ENCODE measurements around the gene AFF3. TPM values are rescaled to one million over a fixed set of nuclear protein-coding genes. Genes with fewer than 3 reads are reported as not detected.

The AFF3 gene
- total RNA-seq, 1 experiment from 2014 or later: not detected

DNA sequence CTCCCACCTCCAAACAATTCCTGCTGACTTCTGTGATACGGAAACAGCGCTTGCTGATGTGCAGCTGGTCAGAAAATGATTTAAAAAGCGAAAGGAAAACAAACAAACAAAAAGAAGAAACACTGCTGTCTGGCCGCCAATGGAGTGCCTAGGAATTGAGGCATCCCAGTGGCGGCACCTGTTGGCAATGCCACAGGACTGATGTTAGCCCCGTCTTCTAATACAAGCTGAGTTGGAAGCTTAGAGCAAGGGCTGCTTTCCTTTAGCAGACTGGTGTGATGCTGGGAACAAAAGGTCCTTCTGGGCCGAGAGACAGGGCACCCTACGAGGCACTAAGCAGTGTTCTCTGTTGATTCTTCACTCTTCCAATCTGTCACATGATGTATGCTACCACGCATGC lies 489.0 kb downstream of the AFF3 start:
- peaks cover 80% of the 10 kb centered on the region for H3K27me3 Mint-ChIP-seq (ENCODE audit: unreplicated experiment)
- DNase-seq: no peak
- CTCF ChIA-PET: no interaction called here
- TF ChIP-seq, protein P1, sequence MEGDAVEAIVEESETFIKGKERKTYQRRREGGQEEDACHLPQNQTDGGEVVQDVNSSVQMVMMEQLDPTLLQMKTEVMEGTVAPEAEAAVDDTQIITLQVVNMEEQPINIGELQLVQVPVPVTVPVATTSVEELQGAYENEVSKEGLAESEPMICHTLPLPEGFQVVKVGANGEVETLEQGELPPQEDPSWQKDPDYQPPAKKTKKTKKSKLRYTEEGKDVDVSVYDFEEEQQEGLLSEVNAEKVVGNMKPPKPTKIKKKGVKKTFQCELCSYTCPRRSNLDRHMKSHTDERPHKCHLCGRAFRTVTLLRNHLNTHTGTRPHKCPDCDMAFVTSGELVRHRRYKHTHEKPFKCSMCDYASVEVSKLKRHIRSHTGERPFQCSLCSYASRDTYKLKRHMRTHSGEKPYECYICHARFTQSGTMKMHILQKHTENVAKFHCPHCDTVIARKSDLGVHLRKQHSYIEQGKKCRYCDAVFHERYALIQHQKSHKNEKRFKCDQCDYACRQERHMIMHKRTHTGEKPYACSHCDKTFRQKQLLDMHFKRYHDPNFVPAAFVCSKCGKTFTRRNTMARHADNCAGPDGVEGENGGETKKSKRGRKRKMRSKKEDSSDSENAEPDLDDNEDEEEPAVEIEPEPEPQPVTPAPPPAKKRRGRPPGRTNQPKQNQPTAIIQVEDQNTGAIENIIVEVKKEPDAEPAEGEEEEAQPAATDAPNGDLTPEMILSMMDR (IDR thresholded peaks at IDR 0.05; ENCODE audit: unreplicated experiment): no peak
- H3K27ac Mint-ChIP-seq (ENCODE audit: unreplicated experiment): no peak overlapping the region
- H3K4me1 Mint-ChIP-seq (ENCODE audit: low read depth, unreplicated experiment): peaks cover 8% of the 10 kb centered on the region
- intact Hi-C loops (cut with micrococcal nuclease; ENCODE audit: unreplicated experiment): no loop called here
- H3K9me3 Mint-ChIP-seq (ENCODE audit: low read depth, unreplicated experiment): peaks cover 2% of the 10 kb centered on the region
- BruUV-seq (replicated peaks): no TSS peak
- no peak overlapping the region for H3K4me3 Mint-ChIP-seq (ENCODE audit: low read depth, unreplicated experiment)
- no peaks in the 10 kb centered on the region for H3K36me3 Mint-ChIP-seq (ENCODE audit: insufficient read depth, unreplicated experiment)

DNA sequence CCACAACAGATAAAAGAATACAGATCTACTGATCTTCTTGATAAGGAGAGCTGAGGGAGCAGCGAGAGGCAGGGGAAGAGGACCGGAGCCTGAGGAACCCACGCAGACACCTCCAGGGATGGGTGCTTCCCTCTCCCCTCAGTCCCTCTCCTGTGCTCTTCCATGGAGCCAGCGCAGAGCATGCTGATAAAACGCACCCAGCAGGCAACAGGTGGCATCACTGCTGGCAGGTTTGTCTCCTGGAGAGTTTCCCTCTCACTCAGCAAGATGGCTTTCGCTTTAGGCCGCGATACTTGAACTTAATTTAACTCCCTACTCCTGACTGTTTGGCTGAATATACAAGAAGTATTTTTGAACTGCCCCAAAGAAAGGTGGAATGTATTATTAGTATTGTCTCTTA lies 489.5 kb downstream of the AFF3 start:
- H3K4me1 Mint-ChIP-seq (ENCODE audit: low read depth, unreplicated experiment): peaks cover 8% of the 10 kb centered on the region
- DNase-seq: no peak
- CTCF ChIA-PET: no interaction called here
- BruUV-seq (replicated peaks): no TSS peak
- TF ChIP-seq, protein P1 (IDR thresholded peaks at IDR 0.05; ENCODE audit: unreplicated experiment): no peak
- intact Hi-C loops (cut with micrococcal nuclease; ENCODE audit: unreplicated experiment): no loop called here
- H3K4me3 Mint-ChIP-seq (ENCODE audit: low read depth, unreplicated experiment): no peak overlapping the region
- peaks cover 2% of the 10 kb centered on the region for H3K9me3 Mint-ChIP-seq (ENCODE audit: low read depth, unreplicated experiment)
- H3K27me3 Mint-ChIP-seq (ENCODE audit: unreplicated experiment): peaks cover 80% of the 10 kb centered on the region
- H3K27ac Mint-ChIP-seq (ENCODE audit: unreplicated experiment): no peak overlapping the region
- no peaks in the 10 kb centered on the region for H3K36me3 Mint-ChIP-seq (ENCODE audit: insufficient read depth, unreplicated experiment)

DNA sequence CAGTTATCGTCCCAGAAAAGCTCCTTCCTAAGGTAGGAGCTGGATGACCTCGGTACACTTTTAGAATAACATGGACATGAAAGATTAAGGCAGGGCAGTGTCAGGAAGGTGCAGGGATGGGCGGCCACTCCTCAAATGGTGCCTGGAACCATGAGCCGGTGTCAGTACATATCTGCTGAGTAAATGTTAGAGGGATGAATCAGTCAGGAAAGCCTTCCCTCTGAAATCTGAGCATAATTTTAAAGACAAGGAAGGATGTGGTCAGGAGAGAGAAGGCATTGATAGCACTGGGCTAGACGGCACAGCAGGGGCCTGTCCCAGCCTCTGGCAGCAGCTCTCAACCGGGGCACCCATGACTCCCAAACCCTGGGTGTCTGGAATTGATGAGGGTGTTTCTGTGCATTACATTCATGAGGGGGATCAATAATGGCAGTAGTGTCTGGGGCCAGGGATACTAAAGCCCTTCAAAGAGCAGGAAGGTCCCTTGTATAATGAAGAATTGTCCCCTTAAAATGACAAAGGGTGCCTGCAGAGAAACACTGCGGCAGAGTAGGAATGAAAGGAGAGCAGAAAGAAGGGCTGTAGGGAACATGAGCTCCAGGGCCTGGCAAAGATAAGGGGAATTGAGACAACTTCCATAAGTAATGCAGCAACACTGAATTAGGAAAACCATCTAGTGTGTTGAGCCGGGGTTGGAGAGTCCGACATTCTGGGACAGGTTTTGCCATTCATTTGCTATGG lies 490.3 kb downstream of the AFF3 start:
- H3K4me3 Mint-ChIP-seq (ENCODE audit: low read depth, unreplicated experiment): no peak overlapping the region
- CTCF ChIA-PET: no interaction called here
- peaks cover 8% of the 10 kb centered on the region for H3K4me1 Mint-ChIP-seq (ENCODE audit: low read depth, unreplicated experiment)

DNA sequence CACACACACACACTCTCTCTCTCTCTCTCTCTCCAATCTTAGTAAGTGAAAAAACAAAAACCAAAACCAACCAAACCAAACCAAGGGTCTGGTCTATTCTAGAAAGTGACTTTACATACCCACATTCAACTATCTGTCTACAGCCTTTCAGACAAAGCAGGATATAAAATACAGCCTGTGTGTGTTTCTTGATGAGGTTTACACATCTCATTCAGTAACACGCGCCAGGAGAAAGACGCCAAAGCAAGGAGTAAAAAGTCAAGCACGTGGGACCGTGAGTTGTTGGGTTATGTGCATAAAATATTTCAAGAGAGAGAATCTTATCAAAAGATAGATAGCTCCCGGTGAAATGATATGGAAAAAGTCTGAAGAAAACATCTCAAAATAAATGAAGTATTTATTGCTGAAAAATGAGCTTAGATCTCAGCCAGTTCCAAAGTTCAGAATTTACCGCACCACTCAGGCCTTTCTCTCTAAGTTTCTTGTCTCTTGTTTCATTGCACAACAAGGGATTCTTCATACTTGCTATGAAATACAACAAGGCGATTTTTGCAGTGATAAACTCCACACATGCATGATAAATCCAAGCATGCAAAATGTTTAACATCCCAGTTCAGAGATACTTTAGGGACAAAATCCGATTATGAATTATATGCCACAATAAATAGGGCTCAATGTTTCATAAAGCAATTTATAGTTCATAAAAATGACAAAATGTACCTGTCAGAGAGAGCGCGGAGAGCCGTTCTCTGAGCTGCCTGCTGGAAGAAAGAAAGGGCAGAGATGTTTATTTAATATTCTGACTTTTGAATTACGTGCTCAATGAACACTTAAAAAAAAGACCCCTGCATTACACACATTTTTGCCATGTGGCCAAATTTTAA lies 493.2 kb downstream of the AFF3 start:
- BruUV-seq (replicated peaks): no TSS peak
- Mint-ChIP-seq H3K9me3 (ENCODE audit: low read depth, unreplicated experiment) (peaks cover 2% of the 10 kb centered on the region), H3K4me3 (ENCODE audit: low read depth, unreplicated experiment) (no peak overlapping the region), H3K36me3 (ENCODE audit: insufficient read depth, unreplicated experiment) (no peaks in the 10 kb centered on the region), H3K27ac (ENCODE audit: unreplicated experiment) (no peak overlapping the region), H3K4me1 (ENCODE audit: low read depth, unreplicated experiment) (peaks cover 8% of the 10 kb centered on the region), H3K27me3 (ENCODE audit: unreplicated experiment) (peaks cover 77% of the 10 kb centered on the region)
- no peak for DNase-seq
- CTCF ChIA-PET: interaction anchor here (0.8 kb wide), 1 partner anchor 221 kb away, joined by 6 read pairs; no protein-coding TSS in a partner anchor
- intact Hi-C loops (cut with micrococcal nuclease; ENCODE audit: unreplicated experiment): no loop called here
- TF ChIP-seq, protein P1 (IDR thresholded peaks at IDR 0.05; ENCODE audit: unreplicated experiment): no peak

More for the DNA sequence above, 490.3 kb downstream of the AFF3 start:
- H3K27me3 Mint-ChIP-seq (ENCODE audit: unreplicated experiment): peaks cover 80% of the 10 kb centered on the region
- H3K9me3 Mint-ChIP-seq (ENCODE audit: low read depth, unreplicated experiment): peaks cover 2% of the 10 kb centered on the region
- H3K27ac Mint-ChIP-seq (ENCODE audit: unreplicated experiment): no peak overlapping the region
- H3K36me3 Mint-ChIP-seq (ENCODE audit: insufficient read depth, unreplicated experiment): no peaks in the 10 kb centered on the region
- no TSS peak for BruUV-seq (replicated peaks)
- intact Hi-C loops (cut with micrococcal nuclease; ENCODE audit: unreplicated experiment): no loop called here
- no peak for DNase-seq
- TF ChIP-seq, protein P1 (IDR thresholded peaks at IDR 0.05; ENCODE audit: unreplicated experiment): no peak

Data from Calu3 (cell line).